ENCODE results near the gene POLA2. TPM values are rescaled to one million over a fixed set of nuclear protein-coding genes. Genes with fewer than 3 reads are reported as not detected.

Gene POLA2
- total and polyA plus RNA-seq, 9 of the 15 experiments (the other 6 are each of a cell fraction or from before 2014, with no cell fraction given), result 2.7 to 134 (median 44.4) TPM

- Histone ChIP-seq H3K27me3 (ENCODE audit: control insufficient read depth in 2 of 2, insufficient read depth in 2 of 2, low read length in 2 of 2) (no peaks in the 10 kb centered on the region), H3K9ac (ENCODE audit: insufficient read depth in 1 of 2, low read depth in 2 of 2, low read length in 2 of 2) (no peak overlapping the region), H3K4me3 (no peak overlapping the region), H3K4me2 (ENCODE audit: insufficient read depth, low read length) (no peak overlapping the region), H4K20me1 (replicated peaks; ENCODE audit: control insufficient read depth, insufficient read depth, low read length) (no peaks in the 10 kb centered on the region), H3K27ac (ENCODE audit: extremely low read depth, low read depth, low read length) (no peak overlapping the region), H3K4me1 (replicated peaks in 1 of 2; ENCODE audit: control insufficient read depth in 2 of 2, insufficient read depth in 2 of 2, low read length in 2 of 2) (peaks cover 14 to 17% of the 10 kb centered on the region in 2 experiments), H3K9me3 (replicated peaks; ENCODE audit: control insufficient read depth, insufficient read depth, low read depth, low read length) (no peaks in the 10 kb centered on the region), H3K79me2 (ENCODE audit: control insufficient read depth, insufficient read depth, low read length) (no peaks in the 10 kb centered on the region), H3K9me1 (ENCODE audit: control insufficient read depth, insufficient read depth, low read length) (no peaks in the 10 kb centered on the region), H2AFZ (ENCODE audit: low read depth, low read length) (no peak overlapping the region), H3K36me3 (ENCODE audit: control insufficient read depth, insufficient read depth, low read length) (no peaks in the 10 kb centered on the region)
- DNase-seq (ENCODE audit: extremely low read depth in 1 of 4, low spot score in 3 of 4) (no peak), FAIRE-seq (no peak), ATAC-seq (no peak)
- intact Hi-C loops (cut with micrococcal nuclease), result loop anchor here (10.0 kb wide), 1 partner anchor 87 kb away; the partner anchor contains the start of gene CDC42EP2
- ChIA-PET POLR2A (interaction anchor here (0.7 kb wide), 2 partner anchors 27 to 244 kb away, joined by 3 read pairs; no protein-coding TSS in a partner anchor), CTCF (ENCODE audit: low intra/inter-chr PET ratio) (interaction anchor here (1.8 kb wide), 1 partner anchor 22 kb away, joined by 5 read pairs; no protein-coding TSS in a partner anchor)
- in situ Hi-C loops (cut with MboI), result no loop called here
- WGBS (ENCODE audit: insufficient coverage, low coverage, missing lambda C conversion rate), result 16% methylated on average over 2 of the region's 2 CpGs
- no TSS peak for BruUV-seq (replicated peaks)
- no peak for TF ChIP-seq ZNF282 (CRISPR knock-in tag; IDR thresholded peaks at IDR 0.05)
- no peak for TF ChIP-seq TBP (optimal IDR thresholded peaks at IDR 0.05; ENCODE audit: low read depth, low read length)
- TF ChIP-seq HDAC2 (IDR thresholded peaks at IDR 0.05), result peak; percentile 82
- no peak for TF ChIP-seq SETDB1 (IDR thresholded peaks at IDR 0.05; ENCODE audit: low read length)
- TF ChIP-seq RNF2 (IDR thresholded peaks at IDR 0.05), result no peak
- TF ChIP-seq ZNF175 (CRISPR knock-in tag; IDR thresholded peaks at IDR 0.05; ENCODE audit: low read depth), result no peak
- no peak for TF ChIP-seq ZNF584 (CRISPR knock-in tag; IDR thresholded peaks at IDR 0.05; ENCODE audit: low read depth)
- no peak for TF ChIP-seq MTA2 (IDR thresholded peaks at IDR 0.05; ENCODE audit: low read depth)
- TF ChIP-seq SMARCE1 (IDR thresholded peaks at IDR 0.05), result no peak
- TF ChIP-seq CBFA2T3 (IDR thresholded peaks at IDR 0.05), result peak; percentile 20; the same call in 1 of the 2 replicates
- no peak for TF ChIP-seq ETV6 (IDR thresholded peaks at IDR 0.05; ENCODE audit: borderline replicate concordance in 1 of 2, low read depth in 2 of 2, low read length in 1 of 2)
- no peak for TF ChIP-seq ETV6 (CRISPR knock-in tag; IDR thresholded peaks at IDR 0.05; ENCODE audit: borderline replicate concordance)
- TF ChIP-seq TAF7 (tag; IDR thresholded peaks at IDR 0.05), result no peak
- peak; percentile 98 to 99 for TF ChIP-seq KDM1A (IDR thresholded peaks at IDR 0.05)
- TF ChIP-seq TSC22D4 (tag; IDR thresholded peaks at IDR 0.05), result no peak
- no peak for TF ChIP-seq ZBTB7A (IDR thresholded peaks at IDR 0.05; ENCODE audit: borderline replicate concordance, control insufficient read depth, low read depth, low read length)
- no peak for TF ChIP-seq EHMT2 (IDR thresholded peaks at IDR 0.05)
- TF ChIP-seq NR4A1 (CRISPR knock-in tag; IDR thresholded peaks at IDR 0.05), result no peak
- TF ChIP-seq NR4A1 (tag; IDR thresholded peaks at IDR 0.05), result no peak
- peak in 1 of 2 experiments; percentile 77; a peak in 1 of 4 replicates for TF ChIP-seq RCOR1 (IDR thresholded peaks at IDR 0.05; ENCODE audit: borderline replicate concordance in 1 of 2, low read depth in 2 of 2, low read length in 2 of 2)
- no peak for TF ChIP-seq RUNX1 (IDR thresholded peaks at IDR 0.05; ENCODE audit: low read depth)
- TF ChIP-seq ETS2 (tag; IDR thresholded peaks at IDR 0.05; ENCODE audit: borderline replicate concordance, poor library complexity, severe bottlenecking), result no peak
- TF ChIP-seq ZNF75A (CRISPR knock-in tag; IDR thresholded peaks at IDR 0.05), result no peak
- TF ChIP-seq GMEB1 (CRISPR knock-in tag; IDR thresholded peaks at IDR 0.05), result no peak
- no peak for TF ChIP-seq SNIP1 (IDR thresholded peaks at IDR 0.05; ENCODE audit: low read depth)
- no peak for TF ChIP-seq RAD21 (CRISPR knock-in tag; conservative IDR thresholded peaks at IDR 0.05 in 1 of 2, IDR thresholded peaks at IDR 0.05 in 1 of 2)
- TF ChIP-seq HDAC1 (IDR thresholded peaks at IDR 0.05), result peak in 1 of 2 experiments; percentile 75; a peak in 2 of 4 replicates
Measured at GRCh38 chr11:65227879-65228278, 33.9 kb upstream of the POLA2 start.
